H1 (cell line): Measurements from ENCODE around the gene TMEM132A. TPM values are rescaled to one million over a fixed set of nuclear protein-coding genes. Genes with fewer than 3 reads are reported as not detected.

ENCODE experiments used
- CTCF ChIA-PET: fragments of 300-600 bp; sonication (Branson Sonifier 250); formaldehyde crosslinking; loops from one replicate; lab custom pipeline; 2021; ENCODE audit not compliant: partially characterized antibody; lab: Charles Lee
- POLR2A ChIA-PET: fragments of 300-600 bp; sonication (Branson Sonifier 250); formaldehyde crosslinking; loops from one replicate; lab custom pipeline; 2021; ENCODE audit warnings: inconsistent platforms; ENCODE audit not compliant: partially characterized antibody; lab: Charles Lee
- DNase-seq, 2 experiments: peaks; one replicate each; pipeline versions ENCODE4 v3.0.0 to v3.0.0-alpha.2; 2010 to 2022; ENCODE audit warnings: low spot score in 2 of 2, low read depth in 1 of 2, mixed read lengths in 1 of 2
- FAIRE-seq: peaks from 2 replicates; lab custom pipeline; 2011; peaks lifted over from hg19 to GRCh38; lab: Jason Lieb, UNC
- H2AFZ ChIP-seq: 2 replicates; pipeline ENCODE4 v1.8.1; 2012; ENCODE audit warnings: low read length, inconsistent platforms
- H2AK5ac ChIP-seq: 2 replicates; pipeline ENCODE4 v1.6.1; 2013; ENCODE audit warnings: low read depth, low read length
- H2BK120ac ChIP-seq: replicated peaks from 2 replicates; pipeline ENCODE3; 2013; ENCODE audit warnings: low read depth, low read length, inconsistent platforms
- H2BK12ac ChIP-seq: 2 replicates; pipeline ENCODE4 v1.6.1; 2013; ENCODE audit warnings: low read depth, low read length
- H2BK15ac ChIP-seq: 2 replicates; pipeline ENCODE4 v1.6.1; 2013; ENCODE audit warnings: low read length
- H2BK20ac ChIP-seq: 2 replicates; pipeline ENCODE4 v1.6.1; 2013; ENCODE audit warnings: low read length
- H2BK5ac ChIP-seq: 2 replicates; pipeline ENCODE4 v1.6.1; 2013; ENCODE audit warnings: low read depth, low read length
- H3K14ac ChIP-seq: 2 replicates; pipeline ENCODE4 v1.6.1; 2013; ENCODE audit warnings: inconsistent platforms; ENCODE audit not compliant: insufficient read length
- H3K18ac ChIP-seq: 2 replicates; pipeline ENCODE4 v1.6.1; 2013; ENCODE audit warnings: low read length; ENCODE audit errors: extremely low read depth
- H3K23ac ChIP-seq: 2 replicates; pipeline ENCODE4 v1.6.1; 2013; ENCODE audit warnings: inconsistent platforms; ENCODE audit not compliant: insufficient read length
- H3K23me2 ChIP-seq: 2 replicates; pipeline ENCODE4 v1.6.1; 2013; ENCODE audit warnings: low read depth, low read length
- H3K27ac ChIP-seq: 2 replicates; pipeline ENCODE4 v1.6.1; 2011; ENCODE audit warnings: low read depth, low read length, inconsistent platforms
- H3K27me3 ChIP-seq, 4 experiments: replicated peaks in 1 of 4; 1 replicate in 1 of 4; 2 replicates in 3 of 4; pipeline versions ENCODE4 v1.6.1 to v1.8.1; 2011 to 2013; ENCODE audit warnings: low read length in 3 of 4, mild to moderate bottlenecking in 3 of 4, inconsistent platforms in 2 of 4, mixed read lengths in 2 of 4, moderate library complexity in 1 of 4; ENCODE audit not compliant: control insufficient read depth in 3 of 4, insufficient read depth in 3 of 4; ENCODE audit errors: extremely low read depth in 1 of 4
- H3K36me3 ChIP-seq, 4 experiments: 2 replicates each; pipeline versions ENCODE4 v1.6.1 to v1.8.1; 2011 to 2013; ENCODE audit warnings: mild to moderate bottlenecking in 4 of 4, low read length in 3 of 4, moderate library complexity in 2 of 4, control low read depth in 1 of 4, inconsistent platforms in 1 of 4; ENCODE audit not compliant: insufficient read depth in 4 of 4, control insufficient read depth in 2 of 4
- H3K4ac ChIP-seq: replicated peaks from 2 replicates; pipeline ENCODE3; 2013; ENCODE audit warnings: low read length, low read depth, mixed read lengths, inconsistent platforms; ENCODE audit not compliant: insufficient read length
- H3K4me1 ChIP-seq, 4 experiments: replicated peaks in 1 of 4; 1 replicate in 1 of 4; 2 replicates in 3 of 4; pipeline versions ENCODE4 v1.6.1 to v1.8.1; 2011 to 2013; ENCODE audit warnings: low read length in 3 of 4, inconsistent platforms in 2 of 4, mixed read lengths in 1 of 4; ENCODE audit not compliant: insufficient read depth in 4 of 4, control insufficient read depth in 3 of 4
- H3K4me2 ChIP-seq, 2 experiments: 2 replicates each; pipeline versions ENCODE4 v1.6.1 to v1.8.1; 2011 to 2013; ENCODE audit warnings: low read depth in 2 of 2, low read length in 2 of 2, control low read depth in 1 of 2, inconsistent platforms in 1 of 2, mild to moderate bottlenecking in 1 of 2; ENCODE audit not compliant: insufficient read depth in 1 of 2
- H3K4me3 ChIP-seq, 4 experiments: fragments of 200-600, 300-600 bp in 1 of 4; sonication (generic), shearing (Covaris generic), sonication (Bioruptor Twin) in 1 of 4; 2 replicates each; pipeline versions ENCODE4 v1.5.1 to v1.8.1; 2011 to 2016; ENCODE audit warnings: low read length in 4 of 4, low read depth in 3 of 4, control low read depth in 2 of 4, inconsistent platforms in 2 of 4, mild to moderate bottlenecking in 2 of 4, mixed read lengths in 1 of 4, moderate library complexity in 1 of 4; ENCODE audit not compliant: insufficient read depth in 2 of 4; ENCODE audit errors: extremely low read depth in 1 of 4
- H3K56ac ChIP-seq: replicated peaks from 2 replicates; pipeline ENCODE3; 2013; ENCODE audit warnings: low read depth, mild to moderate bottlenecking, mixed read lengths, low read length, inconsistent platforms; ENCODE audit not compliant: insufficient read length
- H3K79me1 ChIP-seq: 2 replicates; pipeline ENCODE4 v1.6.1; 2013; ENCODE audit warnings: low read depth, low read length, control low read depth
- H3K79me2 ChIP-seq, 2 experiments: 2 replicates each; pipeline versions ENCODE4 v1.6.1 to v1.8.1; 2012 to 2013; ENCODE audit warnings: low read length in 2 of 2, mild to moderate bottlenecking in 2 of 2, inconsistent platforms in 1 of 2; ENCODE audit not compliant: insufficient read depth in 2 of 2, control insufficient read depth in 1 of 2
- H3K9ac ChIP-seq, 4 experiments: replicated peaks in 1 of 4; 1 replicate in 1 of 4; 2 replicates in 3 of 4; pipeline versions ENCODE4 v1.6.1 to v1.8.1; 2011 to 2013; ENCODE audit warnings: low read depth in 3 of 4, low read length in 3 of 4, control low read depth in 2 of 4, mild to moderate bottlenecking in 2 of 4, moderate library complexity in 2 of 4, inconsistent platforms in 1 of 4; ENCODE audit errors: extremely low read depth in 1 of 4
- H3K9me3 ChIP-seq, 2 experiments: 2 replicates each; pipeline versions ENCODE4 v1.6.1 to v1.8.1; 2012 to 2013; ENCODE audit warnings: mild to moderate bottlenecking in 2 of 2, moderate library complexity in 2 of 2, control low read depth in 1 of 2, inconsistent platforms in 1 of 2, low read depth in 1 of 2, low read length in 1 of 2, mixed read lengths in 1 of 2; ENCODE audit not compliant: insufficient read depth in 2 of 2
- H4K20me1 ChIP-seq, 2 experiments: replicated peaks in 1 of 2; 2 replicates each; pipeline versions ENCODE3 to v1.8.1; 2011 to 2013; ENCODE audit warnings: inconsistent platforms in 2 of 2, low read length in 2 of 2, mild to moderate bottlenecking in 1 of 2; ENCODE audit not compliant: insufficient read depth in 2 of 2, control insufficient read depth in 1 of 2
- H4K5ac ChIP-seq: 2 replicates; pipeline ENCODE4 v1.6.1; 2013; ENCODE audit warnings: low read length, low read depth, mixed read lengths, inconsistent platforms; ENCODE audit not compliant: insufficient read length
- H4K8ac ChIP-seq: 2 replicates; pipeline ENCODE4 v1.8.0; 2013; ENCODE audit warnings: mild to moderate bottlenecking, moderate library complexity, low read length, inconsistent platforms; ENCODE audit not compliant: insufficient read depth; ENCODE audit errors: extremely low read depth
- H4K91ac ChIP-seq: replicated peaks from 2 replicates; pipeline ENCODE3; 2013; ENCODE audit warnings: low read length, mixed read lengths, inconsistent platforms; ENCODE audit not compliant: insufficient read length
- CHD2 ChIP-seq: IDR thresholded peaks from 2 replicates; pipeline ENCODE4 v1.6.1; 2012; ENCODE audit warnings: low read length, improper control_type of control experiment
- CTBP2 ChIP-seq: IDR thresholded peaks from 2 replicates; pipeline ENCODE4 v1.7.0; 2011; ENCODE audit warnings: borderline replicate concordance, mild to moderate bottlenecking, moderate library complexity, mixed read lengths, low read length; ENCODE audit not compliant: insufficient read depth, insufficient read length
- CTCF ChIP-seq, 3 experiments: IDR thresholded peaks; 1 replicate in 2 of 3; 2 replicates in 1 of 3; pipeline versions ENCODE4 v1.5.1 to v1.6.1; 2011; ENCODE audit warnings: low read length in 3 of 3, mild to moderate bottlenecking in 3 of 3, inconsistent platforms in 2 of 3, low read depth in 1 of 3, moderate library complexity in 1 of 3; ENCODE audit not compliant: insufficient read depth in 1 of 3; ENCODE audit errors: control extremely low read depth in 1 of 3
- EP300 ChIP-seq, 2 experiments: IDR thresholded peaks; 1 replicate in 1 of 2; 2 replicates in 1 of 2; pipeline ENCODE4 v1.6.1; 2011 to 2012; ENCODE audit warnings: low read depth in 2 of 2, low read length in 2 of 2, mild to moderate bottlenecking in 2 of 2, borderline replicate concordance in 1 of 2, inconsistent platforms in 1 of 2, moderate library complexity in 1 of 2
- KDM1A ChIP-seq: fragments of 200-600, 300-600 bp; sonication (generic); IDR thresholded peaks from 2 replicates; pipeline ENCODE4 v1.7.1; 2016; ENCODE audit warnings: mild to moderate bottlenecking, low read length, borderline replicate concordance
- KDM5A ChIP-seq: fragments of 200-600 bp; IDR thresholded peaks from 2 replicates; pipeline ENCODE4 v1.7.1; 2012; ENCODE audit warnings: mild to moderate bottlenecking, low read length, inconsistent platforms, mixed read lengths
- SRF ChIP-seq: IDR thresholded peaks from 2 replicates; pipeline ENCODE4 v1.6.1; 2011; ENCODE audit warnings: mild to moderate bottlenecking, low read depth, low read length, moderate library complexity
- TBP ChIP-seq: IDR thresholded peaks from 2 replicates; pipeline ENCODE4 v1.6.1; 2011; ENCODE audit warnings: low read depth, low read length, improper control_type of control experiment
- WGBS, 2 experiments: shearing (Covaris generic) in 1 of 2; methylation state at CpG; one replicate each; pipeline versions ENCODE4 v1.1.6 to v1.1.7; 2013 to 2015; ENCODE audit warnings: low lambda C conversion rate in 2 of 2, mixed read lengths in 2 of 2, inconsistent platforms in 1 of 2, low coverage in 1 of 2, missing lambda C conversion rate in 1 of 2; ENCODE audit not compliant: insufficient replicate concordance in 2 of 2, insufficient coverage in 1 of 2, insufficient read length in 1 of 2; ENCODE audit errors: extremely low coverage in 1 of 2, missing lambda C conversion rate in 1 of 2; 5-methylcytosine and 5-hydroxymethylcytosine counted together
- polyA plus RNA-seq, 7 experiments: library from polyadenylated mRNA; depleted of rRNA in 3 of 7; stranded (reverse) in 5 of 7; unstranded in 2 of 7; fragments of >200 nt in 5 of 7; fragments of 200-250 nt in 2 of 7; gene quantifications; 1 replicate in 5 of 7; 2 replicates in 1 of 7; 4 replicates in 1 of 7; pipeline versions ENCODE4 v1.2.1 to v1.2.3, GENCODE V29; 2011 to 2013; ENCODE audit warnings: missing spikeins in 2 of 7, mixed read lengths in 2 of 7
- total RNA-seq: library from RNA; stranded (reverse); fragmentation: NEBNext Ultra II Directional; extraction: Animal tissue kit (Norgen Biotek cat#: 25700); gene quantifications from 2 replicates; pipeline ENCODE4 v1.2.1, GENCODE V29; 2021

Gene TMEM132A
- total and polyA plus RNA-seq, 2 of the 8 experiments (the other 6 are each of a cell fraction or from before 2014, with no cell fraction given) = 46.6 to 97.9 TPM

GRCh38 chr11:60908803-60909202 is 15.5 kb upstream of the TMEM132A start:
- Histone ChIP-seq H3K4me3 (no peak overlapping the region), H2BK20ac (no peak overlapping the region), H4K91ac (no peak overlapping the region), H2BK15ac (no peak overlapping the region), H3K79me2 (peaks cover 21 to 22% of the 10 kb centered on the region in 2 experiments), H3K23me2 (peaks cover 3% of the 10 kb centered on the region), H3K56ac (no peak overlapping the region), H3K18ac (no peak overlapping the region), H2AFZ (no peak overlapping the region), H3K27me3 (peaks cover 0 to 2% (median 0%) of the 10 kb centered on the region in 4 experiments; a peak in 1 of 7 replicates), H3K4me1 (peaks cover 7 to 13% (median 12%) of the 10 kb centered on the region in 4 experiments), H3K9me3 (no peaks in the 10 kb centered on the region), H2BK5ac (no peak overlapping the region), H4K8ac (no peak overlapping the region), H4K5ac (no peak overlapping the region), H3K23ac (no peak overlapping the region), H2BK120ac (no peak overlapping the region), H3K9ac (no peak overlapping the region), H3K79me1 (no peaks in the 10 kb centered on the region; the same call in 1 of the 2 replicates), H2AK5ac (no peak overlapping the region), H3K36me3 (0 out of 8 replicates have a peak, but pooled peaks cover 0 to 2% (median 0%) of the 10 kb centered on the region in 4 experiments), H3K4me2 (no peak overlapping the region), H3K27ac (no peak overlapping the region), H3K4ac (no peak overlapping the region), H3K14ac (no peak overlapping the region), H4K20me1 (peaks cover 7 to 10% of the 10 kb centered on the region in 2 experiments), H2BK12ac (no peak overlapping the region)
- FAIRE-seq (no peak), DNase-seq (no peak)
- ChIA-PET CTCF (no interaction called here), POLR2A (no interaction called here)
- 14% methylated on average over 1 of the region's 1 CpG; no CpG with 5 or more reads in 1 of the 2 experiments for WGBS, 2 experiments
- TF ChIP-seq CHD2 = no peak
- no peak for TF ChIP-seq CTBP2
- TF ChIP-seq EP300 (IDR thresholded peaks at IDR 0.05; ENCODE audit: borderline replicate concordance in 1 of 2, low read depth in 2 of 2, low read length in 2 of 2) = no peak
- TF ChIP-seq CTCF (IDR thresholded peaks at IDR 0.05; ENCODE audit: control extremely low read depth in 1 of 3, insufficient read depth in 1 of 3, low read depth in 1 of 3, low read length in 3 of 3) = no peak
- TF ChIP-seq TBP = no peak
- TF ChIP-seq KDM5A = no peak
- no peak for TF ChIP-seq SRF
- no peak for TF ChIP-seq KDM1A
